Activated CD8-positive, alpha-beta T cell treated with anti-CD3 and anti-CD28 coated beads for 36 hours (primary cell): Measurements from ENCODE around the gene SLAMF8. TPM values are rescaled to one million over a fixed set of nuclear protein-coding genes. Genes with fewer than 3 reads are reported as not detected.

Source experiments
- ATAC-seq: fragments of 200-7000 bp; cut with Tn5 transposase; one replicate; pipeline ENCODE4 v1.10.0; 2021; ENCODE audit warnings: mild to moderate bottlenecking, moderate library complexity
- CTCF ChIA-PET: fragments of 350-600 bp; sonication (Branson Sonifier 250); formaldehyde crosslinking; loops from one replicate; lab custom pipeline; 2021; ENCODE audit warnings: antibody characterized with exemption; lab: Charles Lee
- POLR2A ChIA-PET: fragments of 350-600 bp; sonication (Branson Sonifier 250); formaldehyde crosslinking; loops from one replicate; lab custom pipeline; 2021; ENCODE audit warnings: antibody characterized with exemption; lab: Charles Lee
- DNase-seq: peaks from one replicate; pipeline ENCODE4 v3.0.0-alpha.2; 2020
- H3K27ac Mint-ChIP-seq: one replicate; pipeline ENCODE4 v1.8.0; 2021; ENCODE audit warnings: mild to moderate bottlenecking, mixed read lengths
- H3K27me3 Mint-ChIP-seq: one replicate; pipeline ENCODE4 v1.8.0; 2021; ENCODE audit warnings: mixed read lengths
- H3K36me3 Mint-ChIP-seq: one replicate; pipeline ENCODE4 v1.8.0; 2021; ENCODE audit warnings: low read depth, mixed read lengths
- H3K4me1 Mint-ChIP-seq: one replicate; pipeline ENCODE4 v1.8.0; 2021; ENCODE audit warnings: low read depth, mixed read lengths
- H3K4me3 Mint-ChIP-seq: one replicate; pipeline ENCODE4 v1.8.0; 2021; ENCODE audit warnings: mild to moderate bottlenecking, moderate library complexity, mixed read lengths
- H3K9me3 Mint-ChIP-seq: one replicate; pipeline ENCODE4 v1.8.0; 2021; ENCODE audit warnings: mixed read lengths
- intact Hi-C: fragments of 100-400 bp; cut with micrococcal nuclease; formaldehyde crosslinking; loops from one replicate; pipeline ENCODE4 v1.10.0; 2022
- total RNA-seq, 2 experiments: library from RNA; stranded (reverse); gene quantifications; one replicate each; pipeline ENCODE4 v1.2.3, GENCODE V29; 2021
- TF ChIP-seq, protein P1 (sequence below): fragments of 200-600 bp; IDR thresholded peaks from one replicate; pipeline ENCODE4 v1.8.0; 2022; ENCODE audit warnings: antibody characterized with exemption, mild to moderate bottlenecking

SLAMF8 gene
- total RNA-seq, 2 experiments from 2014 or later: 0.54 TPM

DNA sequence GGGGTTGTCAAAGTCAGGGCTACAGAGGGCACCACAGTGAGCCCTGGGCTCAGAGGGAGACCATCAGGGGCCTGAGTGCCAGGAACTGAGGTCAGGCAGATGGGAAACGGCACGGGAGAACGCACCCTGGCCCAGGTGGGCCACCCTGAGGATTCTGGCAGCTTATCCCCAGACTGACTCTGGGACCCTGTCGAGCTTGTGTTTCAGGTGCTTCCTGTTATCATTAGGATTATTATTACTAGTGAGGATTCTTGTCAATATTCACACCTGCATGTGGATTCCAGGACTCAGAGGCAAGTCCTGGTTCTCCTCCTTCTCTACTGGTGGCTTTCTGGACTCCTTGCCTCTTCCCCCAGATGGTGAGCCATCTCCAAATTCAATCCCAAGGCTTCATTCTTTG is 20.6 kb downstream of the SLAMF8 start:
- DNase-seq: no peak

GRCh38 chr1:159848326-159848725 is 21.7 kb downstream of the SLAMF8 start:
- Mint-ChIP-seq H3K9me3 (no peaks in the 10 kb centered on the region), H3K36me3 (no peaks in the 10 kb centered on the region), H3K4me1 (peaks cover 13% of the 10 kb centered on the region), H3K27me3 (no peaks in the 10 kb centered on the region), H3K4me3 (no peak overlapping the region), H3K27ac (no peak overlapping the region)
- intact Hi-C loops: no loop called here
- ChIA-PET POLR2A (no interaction called here), CTCF (interaction anchor here (1.7 to 7.9 kb wide), 2 partner anchors 43 to 47 kb away, joined by 5 to 57 read pairs; partner anchors contain the start of gene FCRL6)
- TF ChIP-seq, protein P1, sequence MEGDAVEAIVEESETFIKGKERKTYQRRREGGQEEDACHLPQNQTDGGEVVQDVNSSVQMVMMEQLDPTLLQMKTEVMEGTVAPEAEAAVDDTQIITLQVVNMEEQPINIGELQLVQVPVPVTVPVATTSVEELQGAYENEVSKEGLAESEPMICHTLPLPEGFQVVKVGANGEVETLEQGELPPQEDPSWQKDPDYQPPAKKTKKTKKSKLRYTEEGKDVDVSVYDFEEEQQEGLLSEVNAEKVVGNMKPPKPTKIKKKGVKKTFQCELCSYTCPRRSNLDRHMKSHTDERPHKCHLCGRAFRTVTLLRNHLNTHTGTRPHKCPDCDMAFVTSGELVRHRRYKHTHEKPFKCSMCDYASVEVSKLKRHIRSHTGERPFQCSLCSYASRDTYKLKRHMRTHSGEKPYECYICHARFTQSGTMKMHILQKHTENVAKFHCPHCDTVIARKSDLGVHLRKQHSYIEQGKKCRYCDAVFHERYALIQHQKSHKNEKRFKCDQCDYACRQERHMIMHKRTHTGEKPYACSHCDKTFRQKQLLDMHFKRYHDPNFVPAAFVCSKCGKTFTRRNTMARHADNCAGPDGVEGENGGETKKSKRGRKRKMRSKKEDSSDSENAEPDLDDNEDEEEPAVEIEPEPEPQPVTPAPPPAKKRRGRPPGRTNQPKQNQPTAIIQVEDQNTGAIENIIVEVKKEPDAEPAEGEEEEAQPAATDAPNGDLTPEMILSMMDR: no peak
- ATAC-seq (no peak), DNase-seq (no peak)

More for the DNA sequence above, 20.6 kb downstream of the SLAMF8 start:
- Mint-ChIP-seq H3K27me3 (no peaks in the 10 kb centered on the region), H3K4me1 (peaks cover 8% of the 10 kb centered on the region), H3K27ac (no peak overlapping the region), H3K9me3 (no peaks in the 10 kb centered on the region), H3K4me3 (no peak overlapping the region), H3K36me3 (no peaks in the 10 kb centered on the region)
- no peak for ATAC-seq
- POLR2A ChIA-PET: no interaction called here
- CTCF ChIA-PET: interaction anchor here (1.7 to 7.9 kb wide), 2 partner anchors 44 to 46 kb away, joined by 5 to 57 read pairs; partner anchors contain the start of gene FCRL6
- intact Hi-C loops: no loop called here
- TF ChIP-seq, protein P1: no peak

GRCh38 chr1:159849626-159850366 is 23.1 kb downstream of the SLAMF8 start:
- POLR2A ChIA-PET: interaction anchor here (0.9 to 1.4 kb wide), 3 partner anchors 9 to 23 kb away, joined by 3 to 4 read pairs (median 3); partner anchors contain the start of gene SLAMF8
- intact Hi-C loops: no loop called here
- Mint-ChIP-seq H3K27ac (no peak overlapping the region), H3K4me3 (no peak overlapping the region), H3K36me3 (no peaks in the 10 kb centered on the region), H3K27me3 (no peaks in the 10 kb centered on the region), H3K4me1 (peaks cover 19% of the 10 kb centered on the region), H3K9me3 (no peaks in the 10 kb centered on the region)
- TF ChIP-seq, protein P1: no peak
- ATAC-seq: no peak
- CTCF ChIA-PET: interaction anchor here (1.6 to 7.9 kb wide), 6 partner anchors 17 to 197 kb away, joined by 4 to 57 read pairs (median 9); partner anchors contain the start of gene FCRL6
- no peak for DNase-seq

GRCh38 chr1:159851407-159851806 is 24.7 kb downstream of the SLAMF8 start:
- no peak overlapping the region for H3K4me3 Mint-ChIP-seq
- H3K27me3 Mint-ChIP-seq: no peaks in the 10 kb centered on the region
- ChIA-PET POLR2A (interaction anchor here (1.2 to 1.4 kb wide), 3 partner anchors 10 to 74 kb away, joined by 3 to 4 read pairs (median 3); partner anchors contain the start of gene TAGLN2), CTCF (interaction anchor here (0.9 to 7.9 kb wide), 10 partner anchors 12 to 165 kb away, joined by 3 to 57 read pairs (median 4); partner anchors contain the start of gene FCRL6)
- intact Hi-C loops: no loop called here
- H3K36me3 Mint-ChIP-seq: no peaks in the 10 kb centered on the region
- peaks cover 25% of the 10 kb centered on the region for H3K4me1 Mint-ChIP-seq
- ATAC-seq (no peak), DNase-seq (no peak)
- no peak overlapping the region for H3K27ac Mint-ChIP-seq
- TF ChIP-seq, protein P1: no peak
- no peaks in the 10 kb centered on the region for H3K9me3 Mint-ChIP-seq
